ENCODE measurements around the gene GPATCH8. TPM values are rescaled to one million over a fixed set of nuclear protein-coding genes. Genes with fewer than 3 reads are reported as not detected.

GPATCH8 gene
- total RNA-seq, 1 experiment from 2014 or later: 33.8 TPM

GRCh38 chr17:44543905-44544523 is 40.8 kb upstream of the GPATCH8 start:
- TF ChIP-seq EZH2 (IDR thresholded peaks at IDR 0.05; ENCODE audit: borderline replicate concordance, low read depth, low read length, poor library complexity, severe bottlenecking): no peak
- TF ChIP-seq, protein P1, sequence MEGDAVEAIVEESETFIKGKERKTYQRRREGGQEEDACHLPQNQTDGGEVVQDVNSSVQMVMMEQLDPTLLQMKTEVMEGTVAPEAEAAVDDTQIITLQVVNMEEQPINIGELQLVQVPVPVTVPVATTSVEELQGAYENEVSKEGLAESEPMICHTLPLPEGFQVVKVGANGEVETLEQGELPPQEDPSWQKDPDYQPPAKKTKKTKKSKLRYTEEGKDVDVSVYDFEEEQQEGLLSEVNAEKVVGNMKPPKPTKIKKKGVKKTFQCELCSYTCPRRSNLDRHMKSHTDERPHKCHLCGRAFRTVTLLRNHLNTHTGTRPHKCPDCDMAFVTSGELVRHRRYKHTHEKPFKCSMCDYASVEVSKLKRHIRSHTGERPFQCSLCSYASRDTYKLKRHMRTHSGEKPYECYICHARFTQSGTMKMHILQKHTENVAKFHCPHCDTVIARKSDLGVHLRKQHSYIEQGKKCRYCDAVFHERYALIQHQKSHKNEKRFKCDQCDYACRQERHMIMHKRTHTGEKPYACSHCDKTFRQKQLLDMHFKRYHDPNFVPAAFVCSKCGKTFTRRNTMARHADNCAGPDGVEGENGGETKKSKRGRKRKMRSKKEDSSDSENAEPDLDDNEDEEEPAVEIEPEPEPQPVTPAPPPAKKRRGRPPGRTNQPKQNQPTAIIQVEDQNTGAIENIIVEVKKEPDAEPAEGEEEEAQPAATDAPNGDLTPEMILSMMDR (conservative IDR thresholded peaks at IDR 0.05; ENCODE audit: low read depth, low read length): no peak
- POLR2A ChIA-PET (ENCODE audit: low non-redundant PET): no interaction called here
- no peak overlapping the region for H3K4me3 ChIP-seq (ENCODE audit: low read depth, low read length, poor library complexity, severe bottlenecking)
- no peaks in the 10 kb centered on the region for H3K36me3 ChIP-seq (ENCODE audit: insufficient read depth, low read length, poor library complexity, severe bottlenecking)
- no peaks in the 10 kb centered on the region for H3K27me3 ChIP-seq (replicated peaks; ENCODE audit: insufficient read depth, low read depth, low read length, poor library complexity)
- peak overlapping the region; percentile 64 for H3K27ac ChIP-seq (ENCODE audit: low read depth, low read length, poor library complexity, severe bottlenecking)
- no peak for DNase-seq (ENCODE audit: low spot score)
- intact Hi-C loops (cut with micrococcal nuclease; ENCODE audit: unreplicated experiment): no loop called here
- H3K4me1 ChIP-seq (ENCODE audit: insufficient read depth, low read length, poor library complexity, severe bottlenecking): peaks cover 48% of the 10 kb centered on the region
- CTCF ChIA-PET: interaction anchor here (0.6 kb wide), 1 partner anchor 277 kb away, joined by 3 read pairs; no protein-coding TSS in a partner anchor
- no peaks in the 10 kb centered on the region for H3K9me3 ChIP-seq (ENCODE audit: low read depth, low read length, poor library complexity, severe bottlenecking)
- BruUV-seq (replicated peaks): no TSS peak

DNA sequence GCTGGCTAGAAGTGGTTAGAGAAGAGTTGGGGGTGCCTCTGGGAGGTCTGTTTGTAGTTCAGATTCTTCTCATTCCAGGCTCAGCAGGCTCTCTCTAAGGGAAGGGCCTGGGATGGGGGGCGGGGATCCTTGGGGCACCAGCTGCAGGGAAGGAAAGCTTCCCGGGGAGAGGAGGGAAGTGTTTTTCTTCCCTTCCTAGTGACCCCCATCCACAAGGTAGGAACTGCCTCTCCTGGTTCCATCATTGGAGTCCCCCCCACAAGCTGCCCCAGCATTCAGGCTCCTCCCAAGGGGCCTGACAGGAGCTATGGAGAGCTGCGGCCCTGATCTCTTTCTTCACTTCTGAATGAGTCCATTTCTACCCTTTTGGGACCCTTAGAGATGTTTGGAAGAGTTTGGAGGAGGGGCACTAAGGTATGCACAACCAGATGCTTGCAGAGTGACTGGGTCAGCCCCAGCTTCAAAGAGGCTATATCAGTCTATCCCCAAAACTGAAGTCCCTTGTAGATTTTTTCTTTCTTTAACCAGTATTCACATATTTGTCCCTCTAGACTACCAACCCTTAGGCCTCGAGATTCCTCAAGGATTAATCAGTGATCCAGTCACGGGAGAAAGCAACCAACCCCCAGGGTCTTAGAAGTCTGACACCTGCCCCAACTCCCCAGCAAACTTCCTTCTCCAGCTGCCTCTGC is 40.2 kb upstream of the GPATCH8 start:
- ChIA-PET CTCF (interaction anchor here (0.6 kb wide), 1 partner anchor 278 kb away, joined by 3 read pairs; no protein-coding TSS in a partner anchor), POLR2A (ENCODE audit: low non-redundant PET) (no interaction called here)
- Histone ChIP-seq H3K4me1 (ENCODE audit: insufficient read depth, low read length, poor library complexity, severe bottlenecking) (peaks cover 45% of the 10 kb centered on the region), H3K4me3 (ENCODE audit: low read depth, low read length, poor library complexity, severe bottlenecking) (no peak overlapping the region), H3K36me3 (ENCODE audit: insufficient read depth, low read length, poor library complexity, severe bottlenecking) (no peaks in the 10 kb centered on the region), H3K9me3 (ENCODE audit: low read depth, low read length, poor library complexity, severe bottlenecking) (no peaks in the 10 kb centered on the region), H3K27ac (ENCODE audit: low read depth, low read length, poor library complexity, severe bottlenecking) (peak overlapping the region; percentile 64), H3K27me3 (replicated peaks; ENCODE audit: insufficient read depth, low read depth, low read length, poor library complexity) (no peaks in the 10 kb centered on the region)
- TF ChIP-seq, protein P1 (conservative IDR thresholded peaks at IDR 0.05; ENCODE audit: low read depth, low read length): no peak
- TF ChIP-seq EZH2 (IDR thresholded peaks at IDR 0.05; ENCODE audit: borderline replicate concordance, low read depth, low read length, poor library complexity, severe bottlenecking): no peak
- BruUV-seq (replicated peaks): no TSS peak
- intact Hi-C loops (cut with micrococcal nuclease; ENCODE audit: unreplicated experiment): no loop called here
- peak; percentile 78 for DNase-seq (ENCODE audit: low spot score)

DNA sequence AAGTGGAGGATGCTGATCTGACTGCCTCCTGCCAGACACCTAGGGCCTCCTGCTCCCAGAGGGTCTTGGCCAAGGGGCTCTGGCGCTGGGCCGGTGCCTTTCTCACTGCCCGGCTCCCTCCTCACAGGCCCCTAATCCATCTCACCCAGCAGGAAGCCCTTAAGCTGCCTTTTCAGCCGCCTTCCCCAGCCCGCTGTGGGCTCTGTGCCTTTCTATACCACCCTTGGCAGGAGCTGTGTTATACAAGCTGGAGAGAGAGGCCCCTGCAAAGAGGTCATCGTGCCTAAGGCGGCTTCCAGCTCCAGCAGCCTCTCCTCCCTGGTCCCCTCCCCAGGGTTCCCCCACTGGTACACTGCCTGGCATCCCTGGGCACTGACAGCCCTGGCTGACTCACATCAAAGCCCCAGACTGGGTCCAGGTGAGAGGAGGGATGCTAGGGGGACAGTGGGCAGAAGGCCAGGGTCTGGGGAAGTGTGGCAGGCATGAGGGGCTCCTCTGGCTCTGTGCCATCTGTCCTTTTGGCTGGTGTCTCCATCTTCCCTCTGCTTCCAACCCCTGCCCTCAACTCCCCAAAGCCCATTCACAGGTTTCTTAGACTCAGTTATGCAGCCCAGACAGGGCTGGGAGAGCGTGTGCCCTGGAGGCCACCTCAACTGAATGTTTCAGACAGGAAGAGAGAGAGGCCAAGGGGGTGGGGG is 38.8 kb upstream of the GPATCH8 start:
- POLR2A ChIA-PET (ENCODE audit: low non-redundant PET): no interaction called here
- H3K4me3 ChIP-seq (ENCODE audit: low read depth, low read length, poor library complexity, severe bottlenecking): no peak overlapping the region
- DNase-seq (ENCODE audit: low spot score): peak; percentile 42
- no TSS peak for BruUV-seq (replicated peaks)
- H3K4me1 ChIP-seq (ENCODE audit: insufficient read depth, low read length, poor library complexity, severe bottlenecking): peaks cover 31% of the 10 kb centered on the region
- TF ChIP-seq, protein P1 (conservative IDR thresholded peaks at IDR 0.05; ENCODE audit: low read depth, low read length): no peak
- no peak for TF ChIP-seq EZH2 (IDR thresholded peaks at IDR 0.05; ENCODE audit: borderline replicate concordance, low read depth, low read length, poor library complexity, severe bottlenecking)
- no peak overlapping the region for H3K27ac ChIP-seq (ENCODE audit: low read depth, low read length, poor library complexity, severe bottlenecking)
- intact Hi-C loops (cut with micrococcal nuclease; ENCODE audit: unreplicated experiment): no loop called here
- no peaks in the 10 kb centered on the region for H3K27me3 ChIP-seq (replicated peaks; ENCODE audit: insufficient read depth, low read depth, low read length, poor library complexity)
- CTCF ChIA-PET: no interaction called here
- no peaks in the 10 kb centered on the region for H3K36me3 ChIP-seq (ENCODE audit: insufficient read depth, low read length, poor library complexity, severe bottlenecking)
- H3K9me3 ChIP-seq (ENCODE audit: low read depth, low read length, poor library complexity, severe bottlenecking): no peaks in the 10 kb centered on the region
